Loucy (cell line): ENCODE data around the gene BACE2.
"Not testable (repeated sequence)": the region's sequence is repeated elsewhere in the genome, so short reads cannot be mapped to it uniquely, and the experiment has no call there.

Experiments used
- H2AFZ ChIP-seq: fragments of 200-600 bp; sonication (generic); 2 replicates; pipeline ENCODE4 v1.6.0; 2016; ENCODE audit warnings: antibody characterized with exemption, mild to moderate bottlenecking, low read length, moderate library complexity
- H3F3A ChIP-seq: fragments of 200-600 bp; 2 replicates; pipeline ENCODE4 v1.6.0; 2016; ENCODE audit warnings: antibody characterized with exemption, low read depth, mild to moderate bottlenecking
- H3K27me3 ChIP-seq: fragments of 200-600 bp; sonication (generic); 2 replicates; pipeline ENCODE4 v1.6.1; 2014; ENCODE audit warnings: low read length, mild to moderate bottlenecking; ENCODE audit not compliant: insufficient read depth, poor library complexity, severe bottlenecking
- H3K36me3 ChIP-seq: fragments of 200-600 bp; sonication (generic); 2 replicates; pipeline ENCODE4 v1.6.1; 2016; ENCODE audit warnings: low read length; ENCODE audit not compliant: insufficient read depth
- H3K4me1 ChIP-seq: fragments of 200-600 bp; sonication (generic); 2 replicates; pipeline ENCODE4 v1.5.1; 2014; ENCODE audit warnings: low read length, mild to moderate bottlenecking; ENCODE audit not compliant: insufficient read depth, poor library complexity, severe bottlenecking
- H3K4me2 ChIP-seq: fragments of 200-600 bp; sonication (generic); 2 replicates; pipeline ENCODE4 v1.6.0; 2014; ENCODE audit warnings: antibody characterized with exemption, low read length, low read depth, mild to moderate bottlenecking; ENCODE audit not compliant: poor library complexity, severe bottlenecking
- H3K4me3 ChIP-seq: fragments of 200-600 bp; sonication (generic); 2 replicates; pipeline ENCODE4 v1.5.1; 2014; ENCODE audit warnings: low read length, mild to moderate bottlenecking, mixed read lengths; ENCODE audit not compliant: poor library complexity, severe bottlenecking
- H3K79me2 ChIP-seq: fragments of 200-600 bp; sonication (generic); 2 replicates; pipeline ENCODE4 v1.6.1; 2014; ENCODE audit warnings: low read length; ENCODE audit not compliant: insufficient read depth
- H3K9ac ChIP-seq: fragments of 200-600 bp; sonication (generic); 2 replicates; pipeline ENCODE4 v1.6.0; 2014; ENCODE audit warnings: mild to moderate bottlenecking, low read depth, low read length, moderate library complexity; ENCODE audit not compliant: poor library complexity, severe bottlenecking
- H3K9me2 ChIP-seq: fragments of 200-600 bp; sonication (generic); replicated peaks from 2 replicates; pipeline ENCODE4 v1.6.1; 2016; ENCODE audit warnings: low read depth, low read length, mixed read lengths
- H3K9me3 ChIP-seq: fragments of 200-600 bp; sonication (generic); 2 replicates; pipeline ENCODE4 v1.6.1; 2014; ENCODE audit warnings: mild to moderate bottlenecking, antibody characterized with exemption, low read length, low read depth; ENCODE audit not compliant: insufficient read depth
- H4K20me1 ChIP-seq: fragments of 200-600 bp; sonication (generic); 2 replicates; pipeline ENCODE4 v1.6.0; 2014; ENCODE audit warnings: antibody characterized with exemption, low read length, mild to moderate bottlenecking; ENCODE audit not compliant: insufficient read depth, poor library complexity, severe bottlenecking
- EZH2phosphoT487 ChIP-seq: fragments of 200-600 bp; IDR thresholded peaks from 2 replicates; pipeline ENCODE4 v1.6.1; 2018; ENCODE audit warnings: antibody characterized with exemption, mild to moderate bottlenecking, moderate library complexity, borderline replicate concordance
- TF ChIP-seq, protein P1 (sequence below): fragments of 200-600 bp; sonication (generic); conservative IDR thresholded peaks from 2 replicates; pipeline ENCODE4 v1.5.1; 2014; ENCODE audit warnings: mild to moderate bottlenecking, antibody characterized with exemption, low read length

BACE2 gene

DNA sequence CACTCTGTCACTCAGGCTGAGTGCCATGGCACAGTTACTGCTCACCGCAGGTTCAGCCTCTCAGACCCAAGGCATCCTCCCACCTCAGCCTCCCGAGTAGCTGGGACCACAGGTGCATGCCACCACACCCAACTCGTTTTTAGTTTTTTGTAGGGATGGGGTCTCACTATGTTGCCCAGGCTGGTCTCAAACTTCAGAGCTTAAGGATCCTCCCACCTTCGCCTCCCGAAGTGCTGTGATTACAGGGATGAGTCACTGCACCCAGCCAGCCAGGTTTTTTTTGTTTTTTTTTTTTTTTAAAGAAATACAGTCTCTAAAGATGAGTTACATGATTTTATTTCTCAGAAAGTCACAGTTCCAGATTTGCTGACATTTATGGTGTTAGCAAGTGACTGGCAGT, 29.0 kb downstream of the BACE2 start:
- no peaks in the 10 kb centered on the region for H3K79me2 ChIP-seq
- H3K4me1 ChIP-seq: no peaks in the 10 kb centered on the region
- no peak overlapping the region for H3K4me3 ChIP-seq
- no peak overlapping the region for H2AFZ ChIP-seq
- no peaks in the 10 kb centered on the region for H3K36me3 ChIP-seq
- H4K20me1 ChIP-seq: no peaks in the 10 kb centered on the region
- H3K27me3 ChIP-seq: no peaks in the 10 kb centered on the region
- no peaks in the 10 kb centered on the region for H3K9me2 ChIP-seq
- H3K4me2 ChIP-seq: no peak overlapping the region
- H3K9ac ChIP-seq: no peak overlapping the region
- TF ChIP-seq, protein P1, sequence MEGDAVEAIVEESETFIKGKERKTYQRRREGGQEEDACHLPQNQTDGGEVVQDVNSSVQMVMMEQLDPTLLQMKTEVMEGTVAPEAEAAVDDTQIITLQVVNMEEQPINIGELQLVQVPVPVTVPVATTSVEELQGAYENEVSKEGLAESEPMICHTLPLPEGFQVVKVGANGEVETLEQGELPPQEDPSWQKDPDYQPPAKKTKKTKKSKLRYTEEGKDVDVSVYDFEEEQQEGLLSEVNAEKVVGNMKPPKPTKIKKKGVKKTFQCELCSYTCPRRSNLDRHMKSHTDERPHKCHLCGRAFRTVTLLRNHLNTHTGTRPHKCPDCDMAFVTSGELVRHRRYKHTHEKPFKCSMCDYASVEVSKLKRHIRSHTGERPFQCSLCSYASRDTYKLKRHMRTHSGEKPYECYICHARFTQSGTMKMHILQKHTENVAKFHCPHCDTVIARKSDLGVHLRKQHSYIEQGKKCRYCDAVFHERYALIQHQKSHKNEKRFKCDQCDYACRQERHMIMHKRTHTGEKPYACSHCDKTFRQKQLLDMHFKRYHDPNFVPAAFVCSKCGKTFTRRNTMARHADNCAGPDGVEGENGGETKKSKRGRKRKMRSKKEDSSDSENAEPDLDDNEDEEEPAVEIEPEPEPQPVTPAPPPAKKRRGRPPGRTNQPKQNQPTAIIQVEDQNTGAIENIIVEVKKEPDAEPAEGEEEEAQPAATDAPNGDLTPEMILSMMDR: no peak
- TF ChIP-seq EZH2phosphoT487: no peak
- H3K9me3 ChIP-seq: no peaks in the 10 kb centered on the region
- H3F3A ChIP-seq: no peaks in the 10 kb centered on the region

DNA sequence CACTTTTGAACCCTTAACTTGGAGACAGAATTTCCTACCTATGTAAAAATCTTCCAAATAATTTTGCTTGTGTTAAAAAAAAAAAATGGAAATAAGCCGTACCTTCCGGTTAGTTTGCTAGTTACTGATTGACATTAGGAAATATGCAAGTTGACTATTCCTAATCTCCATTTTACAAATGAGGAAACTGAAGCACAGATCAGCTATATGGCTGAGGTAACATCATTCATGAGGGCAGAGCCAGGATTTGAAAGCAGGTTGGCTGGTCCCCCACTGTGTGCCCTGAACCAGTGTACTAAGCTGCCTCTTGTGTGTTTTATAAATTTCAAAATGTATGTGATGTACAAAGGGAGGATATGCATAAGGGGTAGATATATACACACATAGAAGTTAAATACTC, 29.6 kb downstream of the BACE2 start:
- Histone ChIP-seq H3K79me2 (no peaks in the 10 kb centered on the region), H3K4me2 (no peak overlapping the region), H3K36me3 (no peaks in the 10 kb centered on the region), H2AFZ (no peak overlapping the region), H3K9ac (no peak overlapping the region), H3F3A (no peaks in the 10 kb centered on the region), H3K4me3 (no peak overlapping the region), H4K20me1 (no peaks in the 10 kb centered on the region), H3K9me3 (no peaks in the 10 kb centered on the region), H3K9me2 (no peaks in the 10 kb centered on the region), H3K4me1 (no peaks in the 10 kb centered on the region), H3K27me3 (no peaks in the 10 kb centered on the region)
- TF ChIP-seq, protein P1: no peak

DNA sequence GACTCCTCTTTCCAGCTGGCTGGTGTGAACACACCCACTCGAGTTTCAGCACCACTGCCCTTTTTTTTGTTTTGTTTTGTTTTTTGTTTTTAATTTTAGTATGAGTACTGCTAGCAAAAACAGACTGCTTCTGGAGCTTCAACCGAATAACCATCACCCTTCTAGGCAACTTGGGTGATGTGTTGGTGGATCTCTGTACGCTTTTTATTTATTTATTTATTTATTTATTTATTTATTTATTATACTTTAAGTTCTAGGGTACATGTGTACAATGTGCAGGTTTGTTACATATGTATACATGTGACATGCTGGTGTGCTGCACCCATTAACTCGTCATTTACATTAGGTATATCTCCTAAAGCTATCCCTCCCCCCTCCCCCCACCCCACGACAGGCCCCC, 30.7 kb downstream of the BACE2 start:
- H3K9ac ChIP-seq, H3K4me3 ChIP-seq, H3K9me2 ChIP-seq, H3K4me1 ChIP-seq, H4K20me1 ChIP-seq, H3K79me2 ChIP-seq, H3K4me2 ChIP-seq, H3K9me3 ChIP-seq, H3F3A ChIP-seq, H3K27me3 ChIP-seq, H2AFZ ChIP-seq, H3K36me3 ChIP-seq: not testable (repeated sequence)

DNA sequence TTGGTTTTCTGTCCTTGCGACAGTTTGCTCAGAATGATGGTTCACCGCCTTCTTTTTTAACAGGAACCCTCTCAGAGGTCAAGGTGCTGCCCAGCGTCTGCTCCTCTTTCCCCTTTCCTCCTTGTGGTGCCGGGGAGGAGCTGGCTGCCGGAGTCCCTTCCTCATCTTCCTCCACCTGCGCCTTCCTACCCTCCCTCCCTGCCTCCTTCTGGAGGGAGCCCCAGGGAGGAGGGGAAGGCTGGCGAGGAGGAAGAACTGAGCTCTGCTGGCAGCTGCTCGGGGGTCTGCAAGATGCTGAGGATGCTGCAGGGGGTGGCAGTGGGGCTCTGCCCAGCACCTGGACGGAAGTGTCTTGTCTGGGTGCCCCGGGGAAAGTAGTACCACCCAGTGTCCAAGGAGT, 31.2 kb downstream of the BACE2 start:
- H3K4me2 ChIP-seq: no peak overlapping the region

More for the DNA sequence above, 31.2 kb downstream of the BACE2 start:
- no peaks in the 10 kb centered on the region for H3K4me1 ChIP-seq
- H3K9me2 ChIP-seq: no peaks in the 10 kb centered on the region
- no peaks in the 10 kb centered on the region for H3K36me3 ChIP-seq
- no peaks in the 10 kb centered on the region for H3F3A ChIP-seq
- no peaks in the 10 kb centered on the region; the same call in 1 of the 2 replicates for H3K79me2 ChIP-seq
- H3K9ac ChIP-seq: no peak overlapping the region
- H4K20me1 ChIP-seq: no peaks in the 10 kb centered on the region
- H3K4me3 ChIP-seq: no peak overlapping the region
- no peaks in the 10 kb centered on the region for H3K27me3 ChIP-seq
- TF ChIP-seq, protein P1: no peak
- TF ChIP-seq EZH2phosphoT487: no peak
- H2AFZ ChIP-seq: no peak overlapping the region
- H3K9me3 ChIP-seq: no peaks in the 10 kb centered on the region
